ENCODE measurements around the gene SMCR8. TPM values are rescaled to one million over a fixed set of nuclear protein-coding genes. Genes with fewer than 3 reads are reported as not detected.

Gene SMCR8, protein sequence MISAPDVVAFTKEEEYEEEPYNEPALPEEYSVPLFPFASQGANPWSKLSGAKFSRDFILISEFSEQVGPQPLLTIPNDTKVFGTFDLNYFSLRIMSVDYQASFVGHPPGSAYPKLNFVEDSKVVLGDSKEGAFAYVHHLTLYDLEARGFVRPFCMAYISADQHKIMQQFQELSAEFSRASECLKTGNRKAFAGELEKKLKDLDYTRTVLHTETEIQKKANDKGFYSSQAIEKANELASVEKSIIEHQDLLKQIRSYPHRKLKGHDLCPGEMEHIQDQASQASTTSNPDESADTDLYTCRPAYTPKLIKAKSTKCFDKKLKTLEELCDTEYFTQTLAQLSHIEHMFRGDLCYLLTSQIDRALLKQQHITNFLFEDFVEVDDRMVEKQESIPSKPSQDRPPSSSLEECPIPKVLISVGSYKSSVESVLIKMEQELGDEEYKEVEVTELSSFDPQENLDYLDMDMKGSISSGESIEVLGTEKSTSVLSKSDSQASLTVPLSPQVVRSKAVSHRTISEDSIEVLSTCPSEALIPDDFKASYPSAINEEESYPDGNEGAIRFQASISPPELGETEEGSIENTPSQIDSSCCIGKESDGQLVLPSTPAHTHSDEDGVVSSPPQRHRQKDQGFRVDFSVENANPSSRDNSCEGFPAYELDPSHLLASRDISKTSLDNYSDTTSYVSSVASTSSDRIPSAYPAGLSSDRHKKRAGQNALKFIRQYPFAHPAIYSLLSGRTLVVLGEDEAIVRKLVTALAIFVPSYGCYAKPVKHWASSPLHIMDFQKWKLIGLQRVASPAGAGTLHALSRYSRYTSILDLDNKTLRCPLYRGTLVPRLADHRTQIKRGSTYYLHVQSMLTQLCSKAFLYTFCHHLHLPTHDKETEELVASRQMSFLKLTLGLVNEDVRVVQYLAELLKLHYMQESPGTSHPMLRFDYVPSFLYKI
- total RNA-seq, result 10 to 100 TPM; 17.1 to 25.2 (median 21.5) TPM

GRCh38 chr17:18314731-18315561 is at the start of gene SMCR8, which contains the start of gene TOP3A:
TSS of gene SMCR8 (plus strand) at chr17:18315293. CDS start at chr17:18315790, 497 bp downstream.
TSS of gene TOP3A (minus strand) at chr17:18314994. CDS start at chr17:18314778, 216 bp downstream.
- H3K36me3 ChIP-seq, result peaks cover 0 to 58% (median 14%) of the 10 kb centered on the region in 4 donors
- H3K4me3 ChIP-seq, result peak within 1 kb of the TSS; percentile 72 to 94 (median 87)
- H3K9me3 ChIP-seq, result no peaks in the 10 kb centered on the region
- H3K27me3 ChIP-seq, result no peaks in the 10 kb centered on the region
- WGBS, 2 donors, result 1% methylated on average over 39 to 64 of the region's 78 CpGs
- peak in 4 of 6 experiments; percentile 33 to 48 (median 40) for TF ChIP-seq CTCF (IDR thresholded peaks at IDR 0.05)
- peak; percentile 82 to 92 for TF ChIP-seq POLR2AphosphoS5 (IDR thresholded peaks at IDR 0.05)
- peak in 2 of 4 donors; percentile 58 to 84 for TF ChIP-seq EP300 (IDR thresholded peaks at IDR 0.05)
- TF ChIP-seq POLR2A (IDR thresholded peaks at IDR 0.05), result peak in 2 of 4 donors; percentile 77 to 83
- ATAC-seq (ENCODE audit: low FRiP score in 2 of 2), result peak; percentile 98 to 99
- DNase-seq, result peak; percentile 98
- peaks cover 54 to 74% (median 61%) of the 10 kb centered on the region in 4 donors for H3K4me1 ChIP-seq
- peak within 1 kb of the TSS; percentile 93 to 98 (median 95) for H3K27ac ChIP-seq

- 77 to 84% methylated on average over 10 of the region's 10 CpGs for WGBS, 2 donors
- peaks cover under 1 to 6% (median 4%) of the 10 kb centered on the region in 4 donors for H3K4me1 ChIP-seq
- no peak for ATAC-seq (ENCODE audit: low FRiP score in 2 of 2)
These were observed 47.7 kb upstream of the SMCR8 start for GRCh38 chr17:18267366-18267765.

DNA sequence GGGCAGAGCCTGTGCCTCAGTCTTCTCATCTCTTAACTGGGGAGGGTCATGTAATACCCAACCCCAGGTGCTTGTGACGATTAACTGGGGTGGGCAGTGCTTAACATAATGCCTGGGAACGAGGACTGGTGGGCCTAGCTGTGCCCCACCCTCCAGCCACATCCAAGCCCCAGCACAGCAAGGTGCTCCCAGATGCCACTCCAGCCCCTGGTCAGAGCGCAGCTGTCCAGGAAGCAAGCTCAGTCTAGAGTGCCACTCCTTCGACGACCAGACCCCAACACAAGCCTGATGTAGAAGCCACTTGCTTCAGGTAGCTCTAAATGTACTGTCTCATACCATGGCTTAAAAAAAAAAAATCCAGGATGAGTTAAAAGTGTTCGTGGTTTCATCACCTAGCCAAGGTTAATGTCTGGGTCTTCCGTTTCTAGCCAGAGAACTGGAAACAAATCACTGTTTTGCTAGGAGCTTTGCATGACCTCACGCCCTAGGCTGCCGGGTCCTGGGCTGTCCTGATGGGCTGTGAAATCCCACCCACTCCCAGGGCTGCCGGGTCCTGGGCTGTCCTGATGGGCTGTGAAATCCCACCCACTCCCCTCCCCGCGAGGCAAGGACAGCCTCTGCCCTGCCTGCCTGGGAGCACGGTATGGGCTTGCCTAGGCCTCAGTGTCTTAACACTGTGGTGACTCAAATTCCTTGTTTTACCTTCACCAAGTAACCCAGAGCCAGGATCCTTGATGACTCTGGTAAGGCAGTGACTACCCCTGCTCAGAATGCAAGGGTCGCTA is 47.0 kb upstream of the SMCR8 start:
- Histone ChIP-seq H3K9me3 (no peaks in the 10 kb centered on the region), H3K27me3 (no peaks in the 10 kb centered on the region), H3K27ac (no peak overlapping the region), H3K4me3 (no peak overlapping the region), H3K36me3 (peaks cover 13 to 39% (median 27%) of the 10 kb centered on the region in 4 donors), H3K4me1 (no peaks in the 10 kb centered on the region)
- no peak for DNase-seq
- TF ChIP-seq POLR2A (IDR thresholded peaks at IDR 0.05), result no peak
- TF ChIP-seq CTCF (IDR thresholded peaks at IDR 0.05), result no peak
- TF ChIP-seq EP300 (IDR thresholded peaks at IDR 0.05), result no peak
- no peak for TF ChIP-seq POLR2AphosphoS5 (IDR thresholded peaks at IDR 0.05)
- ATAC-seq (ENCODE audit: low FRiP score in 2 of 2), result peak in 1 of 2 donors; percentile 33
- 52 to 80% methylated on average over 7 to 14 of the region's 14 CpGs for WGBS, 2 donors

More at GRCh38 chr17:18267366-18267765, 47.7 kb upstream of the SMCR8 start:
- Histone ChIP-seq H3K4me3 (no peak overlapping the region), H3K27me3 (no peaks in the 10 kb centered on the region), H3K36me3 (peaks cover 13 to 40% (median 26%) of the 10 kb centered on the region in 4 donors), H3K27ac (no peak overlapping the region), H3K9me3 (no peaks in the 10 kb centered on the region)
- no peak for DNase-seq
- TF ChIP-seq POLR2A (IDR thresholded peaks at IDR 0.05) (no peak), EP300 (IDR thresholded peaks at IDR 0.05) (no peak), CTCF (IDR thresholded peaks at IDR 0.05) (no peak), POLR2AphosphoS5 (IDR thresholded peaks at IDR 0.05) (no peak)

All from upper lobe of left lung (tissue), 6 donors.